Natural killer cell (primary cell): Measurements from ENCODE around the gene GLI3. TPM values are rescaled to one million over a fixed set of nuclear protein-coding genes. Genes with fewer than 3 reads are reported as not detected.
A peak's percentile ranks its signal among the peaks of the same experiment; 100 is the strongest.

Source experiments
- ATAC-seq, 3 donors: fragments of 150-1000 bp in 2 of 3; fragments of 200-7000 bp in 1 of 3; cut with Tn5 transposase; 1 replicate in 1 of 3; 2 replicates in 2 of 3; pipeline ENCODE4 v1.10.0; 2021; ENCODE audit warnings: mild to moderate bottlenecking in 2 of 3, moderate library complexity in 2 of 3
- DNase-seq, 2 donors: peaks; one replicate each; pipeline versions ENCODE4 v3.0.0 to v3.0.0-alpha.2; 2013 to 2021; ENCODE audit warnings: mixed read lengths in 1 of 2
- H3K27ac ChIP-seq: one replicate; pipeline ENCODE4 v1.5.1; 2013; ENCODE audit warnings: mild to moderate bottlenecking, low read length
- H3K27me3 ChIP-seq: one replicate; pipeline ENCODE4 v1.6.1; 2013; ENCODE audit warnings: low read length; ENCODE audit not compliant: control insufficient read depth, insufficient read depth
- H3K36me3 ChIP-seq: one replicate; pipeline ENCODE4 v1.6.1; 2013; ENCODE audit warnings: low read length; ENCODE audit not compliant: control insufficient read depth, insufficient read depth
- H3K4me1 ChIP-seq: one replicate; pipeline ENCODE4 v1.6.1; 2013; ENCODE audit warnings: low read length; ENCODE audit not compliant: control insufficient read depth, insufficient read depth
- H3K4me3 ChIP-seq: one replicate; pipeline ENCODE4 v1.5.1; 2013; ENCODE audit warnings: low read length
- H3K9me3 ChIP-seq: one replicate; pipeline ENCODE4 v1.6.1; 2013; ENCODE audit warnings: low read length; ENCODE audit not compliant: control insufficient read depth, insufficient read depth
- H3K27ac Mint-ChIP-seq, 2 donors: one replicate each; pipeline ENCODE4 v1.8.0; 2022; ENCODE audit warnings: mild to moderate bottlenecking in 2 of 2, mixed read lengths in 2 of 2, moderate library complexity in 1 of 2
- H3K27me3 Mint-ChIP-seq, 2 donors: one replicate each; pipeline ENCODE4 v1.8.0; 2022; ENCODE audit warnings: low read depth in 2 of 2, mixed read lengths in 2 of 2
- H3K36me3 Mint-ChIP-seq: one replicate; pipeline ENCODE4 v1.8.0; 2022; ENCODE audit warnings: mixed read lengths
- H3K4me1 Mint-ChIP-seq, 2 donors: one replicate each; pipeline ENCODE4 v1.8.0; 2022; ENCODE audit warnings: mixed read lengths in 2 of 2
- H3K4me3 Mint-ChIP-seq: one replicate; pipeline ENCODE4 v1.8.0; 2022; ENCODE audit warnings: mild to moderate bottlenecking, moderate library complexity, mixed read lengths
- H3K9me3 Mint-ChIP-seq, 2 donors: one replicate each; pipeline ENCODE4 v1.8.0; 2022; ENCODE audit warnings: mixed read lengths in 2 of 2
- whole genome bisulfite sequencing: methylation state at CpG from one replicate; pipeline ENCODE4 v1.1.7; 2013; ENCODE audit warnings: missing lambda C conversion rate; ENCODE audit not compliant: insufficient coverage; 5-methylcytosine and 5-hydroxymethylcytosine counted together
- intact Hi-C: fragments of 100-400 bp; cut with micrococcal nuclease; formaldehyde crosslinking; loops from one replicate; pipeline ENCODE4 v1.14.2; 2022
- total RNA-seq, 4 donors: library from RNA; stranded (reverse); fragments of 120-200 nt in 1 of 4; gene quantifications; one replicate each; pipeline versions ENCODE4 v1.2.3 to v1.2.4, GENCODE V29; 2013 to 2022
- TF ChIP-seq, protein P1 (sequence below): fragments of 200-600 bp; IDR thresholded peaks from one replicate; pipeline ENCODE4 v1.8.0; 2022; ENCODE audit warnings: antibody characterized with exemption

GLI3 gene
- 1 to 10 TPM; 2.9 to 4.7 (median 3.1) TPM for total RNA-seq
- total RNA-seq (2013): 0.29 TPM

DNA sequence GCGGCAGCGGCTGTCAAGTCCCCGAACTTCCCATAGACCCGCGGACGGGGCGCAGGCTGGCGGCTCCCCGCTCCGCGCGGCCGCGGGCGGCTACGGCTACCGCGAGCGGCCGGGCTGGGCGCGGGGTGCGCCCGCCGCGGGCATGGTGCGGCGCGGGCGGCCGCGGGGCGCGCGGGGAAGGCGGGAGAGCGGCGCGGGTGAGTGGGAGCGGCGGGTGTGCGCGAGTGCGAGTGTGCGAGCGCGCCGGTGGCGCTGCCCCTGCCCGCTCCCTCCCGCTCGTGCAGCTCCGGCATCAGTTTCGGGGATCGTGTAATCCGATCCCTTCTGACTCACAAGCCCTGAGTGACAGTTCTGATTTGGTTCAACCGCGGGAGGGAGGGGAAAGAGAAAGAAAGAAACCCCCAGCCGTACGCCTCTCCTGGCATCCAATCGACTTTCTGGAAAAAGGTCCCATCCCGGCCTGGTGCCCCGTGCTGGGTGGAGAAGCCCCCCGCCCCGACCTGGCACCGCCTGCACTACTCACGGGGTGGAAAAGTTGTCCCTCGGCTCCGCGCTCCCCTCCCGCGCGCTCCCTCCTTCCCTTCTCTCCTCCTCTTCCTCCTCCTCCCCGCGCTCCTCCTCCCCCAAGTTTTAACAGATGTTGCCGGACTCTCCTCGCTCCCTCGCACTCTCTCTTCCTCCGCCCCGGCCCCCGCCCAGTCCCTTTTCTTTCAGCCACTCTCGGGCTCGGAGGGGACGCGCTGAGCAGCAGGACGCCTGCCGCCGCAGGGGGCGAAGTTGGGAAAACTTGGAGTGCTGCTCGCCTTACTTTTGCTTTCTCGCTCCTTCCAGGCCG, at the start of gene GLI3:
TSS of gene GLI3 (minus strand) at position 234 of the 835 bp plus-strand sequence. CDS start 13,956 bp downstream, outside the sequence.
- no peak within 1 kb of the TSS for H3K27ac ChIP-seq
- TF ChIP-seq, protein P1, sequence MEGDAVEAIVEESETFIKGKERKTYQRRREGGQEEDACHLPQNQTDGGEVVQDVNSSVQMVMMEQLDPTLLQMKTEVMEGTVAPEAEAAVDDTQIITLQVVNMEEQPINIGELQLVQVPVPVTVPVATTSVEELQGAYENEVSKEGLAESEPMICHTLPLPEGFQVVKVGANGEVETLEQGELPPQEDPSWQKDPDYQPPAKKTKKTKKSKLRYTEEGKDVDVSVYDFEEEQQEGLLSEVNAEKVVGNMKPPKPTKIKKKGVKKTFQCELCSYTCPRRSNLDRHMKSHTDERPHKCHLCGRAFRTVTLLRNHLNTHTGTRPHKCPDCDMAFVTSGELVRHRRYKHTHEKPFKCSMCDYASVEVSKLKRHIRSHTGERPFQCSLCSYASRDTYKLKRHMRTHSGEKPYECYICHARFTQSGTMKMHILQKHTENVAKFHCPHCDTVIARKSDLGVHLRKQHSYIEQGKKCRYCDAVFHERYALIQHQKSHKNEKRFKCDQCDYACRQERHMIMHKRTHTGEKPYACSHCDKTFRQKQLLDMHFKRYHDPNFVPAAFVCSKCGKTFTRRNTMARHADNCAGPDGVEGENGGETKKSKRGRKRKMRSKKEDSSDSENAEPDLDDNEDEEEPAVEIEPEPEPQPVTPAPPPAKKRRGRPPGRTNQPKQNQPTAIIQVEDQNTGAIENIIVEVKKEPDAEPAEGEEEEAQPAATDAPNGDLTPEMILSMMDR: no peak
- Mint-ChIP-seq H3K27ac (peak within 1 kb of the TSS; percentile 70 to 81), H3K27me3 (peaks cover 39 to 75% of the 10 kb centered on the region in 2 donors), H3K36me3 (no peaks in the 10 kb centered on the region), H3K4me1 (peaks cover 15 to 21% of the 10 kb centered on the region in 2 donors), H3K9me3 (no peaks in the 10 kb centered on the region), H3K4me3 (peak within 1 kb of the TSS; percentile 91)
- under 1% methylated on average over 92 of the region's 92 CpGs for WGBS
- peaks cover 18% of the 10 kb centered on the region for H3K4me1 ChIP-seq
- intact Hi-C loops: no loop called here
- no peaks in the 10 kb centered on the region for H3K9me3 ChIP-seq
- DNase-seq (no peak), ATAC-seq (peak in 2 of 3 donors; percentile 59 to 61)
- H3K36me3 ChIP-seq: no peaks in the 10 kb centered on the region
- peaks cover 24% of the 10 kb centered on the region for H3K27me3 ChIP-seq
- peak within 1 kb of the TSS; percentile 43 for H3K4me3 ChIP-seq

DNA sequence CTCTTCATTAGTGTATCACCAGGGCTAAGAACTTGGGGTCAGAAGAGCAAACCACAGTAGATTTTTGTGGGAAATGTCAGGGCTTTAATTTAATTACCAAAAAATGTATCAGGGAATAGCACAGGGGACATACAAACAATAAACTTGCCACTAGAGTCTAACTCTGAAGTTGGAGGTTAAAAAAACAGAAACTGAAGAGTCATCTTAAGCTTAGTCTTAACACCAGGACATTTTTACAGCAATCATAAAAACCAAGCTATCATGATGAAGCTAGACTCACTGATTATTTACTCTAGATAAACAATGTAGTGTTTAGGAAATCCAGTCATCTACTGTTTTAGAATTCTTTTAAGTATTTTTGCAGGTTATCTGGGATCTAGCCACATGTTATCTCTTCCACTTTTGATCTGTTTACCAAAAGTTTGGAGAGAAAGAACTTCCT, 48.4 kb upstream of the GLI3 start:
- intact Hi-C loops: no loop called here
- Histone ChIP-seq H3K27me3 (no peaks in the 10 kb centered on the region), H3K4me1 (no peaks in the 10 kb centered on the region), H3K4me3 (no peak overlapping the region), H3K36me3 (no peaks in the 10 kb centered on the region), H3K9me3 (no peaks in the 10 kb centered on the region), H3K27ac (no peak overlapping the region)
- no peak overlapping the region for H3K4me3 Mint-ChIP-seq
- no peak for ATAC-seq
- DNase-seq: no peak
- peaks cover 9 to 26% of the 10 kb centered on the region in 2 donors for H3K27me3 Mint-ChIP-seq
- no peak overlapping the region for H3K27ac Mint-ChIP-seq
- H3K36me3 Mint-ChIP-seq: no peaks in the 10 kb centered on the region
- TF ChIP-seq, protein P1: no peak
- H3K9me3 Mint-ChIP-seq: no peaks in the 10 kb centered on the region
- H3K4me1 Mint-ChIP-seq: no peaks in the 10 kb centered on the region

DNA sequence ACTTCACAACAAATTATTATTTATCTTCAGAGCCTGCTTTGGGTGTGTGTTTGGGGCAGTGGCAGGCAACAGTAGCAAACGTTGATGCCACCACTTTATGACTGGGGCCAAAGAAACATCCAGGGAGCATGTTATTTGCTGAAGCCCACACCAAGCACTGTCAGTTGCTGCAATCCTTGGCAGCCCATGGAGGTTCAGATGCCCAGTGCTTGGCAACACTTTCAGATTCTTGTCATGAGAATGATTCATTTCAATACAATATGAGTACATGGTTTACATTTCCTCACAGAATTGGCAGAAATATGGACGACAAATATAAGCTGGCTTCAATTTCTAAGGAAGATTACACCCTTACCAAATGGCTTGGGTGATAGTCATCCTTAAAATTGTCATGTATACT, 46.5 kb upstream of the GLI3 start:
- H3K4me1 Mint-ChIP-seq: no peaks in the 10 kb centered on the region
- TF ChIP-seq, protein P1: no peak
- H3K27ac ChIP-seq: no peak overlapping the region
- no peak overlapping the region for H3K27ac Mint-ChIP-seq
- H3K36me3 Mint-ChIP-seq: no peaks in the 10 kb centered on the region
- no peaks in the 10 kb centered on the region for H3K36me3 ChIP-seq
- H3K4me1 ChIP-seq: no peaks in the 10 kb centered on the region
- DNase-seq (no peak), ATAC-seq (no peak)
- no peak overlapping the region for H3K4me3 ChIP-seq
- intact Hi-C loops: no loop called here
- no peaks in the 10 kb centered on the region for H3K9me3 Mint-ChIP-seq
- H3K4me3 Mint-ChIP-seq: no peak overlapping the region
- H3K27me3 ChIP-seq: no peaks in the 10 kb centered on the region
- H3K9me3 ChIP-seq: no peaks in the 10 kb centered on the region
- peaks cover 12 to 31% of the 10 kb centered on the region in 2 donors for H3K27me3 Mint-ChIP-seq
- WGBS: 73% methylated on average over 2 of the region's 2 CpGs
